GM21717 (cell line): ENCODE measurements around the gene TMEM212.
"Not testable (repeated sequence)": the region's sequence is repeated elsewhere in the genome, so short reads cannot be mapped to it uniquely, and the experiment has no call there.

Source experiments
- ATAC-seq: cut with Tn5 transposase; IDR thresholded peaks from one replicate; pipeline ENCODE4 v1.9.1; 2021; ENCODE audit warnings: mild to moderate bottlenecking, moderate library complexity; ENCODE audit not compliant: unreplicated experiment

TMEM212 gene

GRCh38 chr3:171812811-171813210, 30.3 kb upstream of the TMEM212 start:
- no peak for ATAC-seq

- no peak for ATAC-seq
Measured at GRCh38 chr3:171813278-171813896, 29.8 kb upstream of the TMEM212 start.

GRCh38 chr3:171813897-171814460, 29.2 kb upstream of the TMEM212 start:
- ATAC-seq: no peak

- not testable (repeated sequence) for ATAC-seq
Measured at GRCh38 chr3:171814662-171815061, 28.5 kb upstream of the TMEM212 start.

- ATAC-seq: no peak
Measured at GRCh38 chr3:171815973-171816595, 27.1 kb upstream of the TMEM212 start.

- ATAC-seq: no peak
Measured at GRCh38 chr3:171817074-171817800, 25.9 kb upstream of the TMEM212 start.

GRCh38 chr3:171821044-171821443, 22.1 kb upstream of the TMEM212 start:
- no peak for ATAC-seq

GRCh38 chr3:171821778-171822358, 21.3 kb upstream of the TMEM212 start:
- ATAC-seq: no peak

GRCh38 chr3:171822431-171823106, 20.6 kb upstream of the TMEM212 start:
- ATAC-seq: no peak

- ATAC-seq: no peak
Measured at GRCh38 chr3:171824116-171824515, 19.0 kb upstream of the TMEM212 start.

GRCh38 chr3:171824824-171825221, 18.3 kb upstream of the TMEM212 start:
- no peak for ATAC-seq

GRCh38 chr3:171825222-171825828, 17.8 kb upstream of the TMEM212 start:
- no peak for ATAC-seq

- no peak for ATAC-seq
Measured at GRCh38 chr3:171827385-171827784, 15.8 kb upstream of the TMEM212 start.

- ATAC-seq: no peak
Measured at GRCh38 chr3:171827836-171828458, 15.2 kb upstream of the TMEM212 start.

- ATAC-seq: no peak
Measured at GRCh38 chr3:171828902-171829770, 14.0 kb upstream of the TMEM212 start.

GRCh38 chr3:171829841-171830517, 13.2 kb upstream of the TMEM212 start:
- no peak for ATAC-seq

- no peak for ATAC-seq
Measured at GRCh38 chr3:171830518-171830875, 12.7 kb upstream of the TMEM212 start.

- ATAC-seq: no peak
Measured at GRCh38 chr3:171831936-171832335, 11.2 kb upstream of the TMEM212 start.

GRCh38 chr3:171832989-171833388, 10.2 kb upstream of the TMEM212 start:
- ATAC-seq: no peak
